Sigmoid colon (tissue), 4 donors: ENCODE measurements around the gene PRKCA.

ENCODE experiments used
- POLR2A ChIP-seq, 2 donors: fragments of 450-650 bp; IDR thresholded peaks; one replicate each; pipeline ENCODE4 v1.6.1; 2016; ENCODE audit warnings: antibody characterized with exemption in 2 of 2, mild to moderate bottlenecking in 2 of 2, moderate library complexity in 2 of 2
- POLR2AphosphoS5 ChIP-seq, 4 donors: sonication (generic); formaldehyde crosslinking; IDR thresholded peaks; one replicate each; pipeline ENCODE4 v1.6.1; 2017; ENCODE audit warnings: antibody characterized with exemption in 4 of 4
- TF ChIP-seq, protein P1 (sequence below), 4 experiments: fragments of 450-650 bp in 3 of 4; fragments of 200-600 bp in 1 of 4; IDR thresholded peaks; one replicate each; pipeline ENCODE4 v1.5.1; 2016 to 2019; ENCODE audit warnings: antibody characterized with exemption in 4 of 4, mild to moderate bottlenecking in 3 of 4, moderate library complexity in 2 of 4

DNA sequence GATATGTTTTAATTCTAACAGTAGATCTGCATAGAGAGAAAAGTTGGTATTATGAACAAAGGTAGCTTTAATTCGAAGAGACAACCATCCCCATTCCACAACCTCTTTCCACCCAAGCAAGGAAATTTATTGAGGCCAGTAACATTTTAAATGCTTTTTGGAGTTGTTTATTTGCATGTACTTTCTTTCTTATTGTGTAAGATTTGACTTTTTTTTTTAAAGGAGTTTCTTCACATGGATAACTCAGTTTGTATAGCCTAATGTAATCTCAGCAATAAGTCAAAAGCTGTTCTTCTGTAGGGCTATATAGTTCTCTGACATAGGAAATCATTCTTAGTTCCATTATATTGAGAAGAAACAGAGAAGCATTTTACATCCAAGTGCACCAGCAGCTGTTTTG is 163.3 kb downstream of the PRKCA start:
- TF ChIP-seq, protein P1, sequence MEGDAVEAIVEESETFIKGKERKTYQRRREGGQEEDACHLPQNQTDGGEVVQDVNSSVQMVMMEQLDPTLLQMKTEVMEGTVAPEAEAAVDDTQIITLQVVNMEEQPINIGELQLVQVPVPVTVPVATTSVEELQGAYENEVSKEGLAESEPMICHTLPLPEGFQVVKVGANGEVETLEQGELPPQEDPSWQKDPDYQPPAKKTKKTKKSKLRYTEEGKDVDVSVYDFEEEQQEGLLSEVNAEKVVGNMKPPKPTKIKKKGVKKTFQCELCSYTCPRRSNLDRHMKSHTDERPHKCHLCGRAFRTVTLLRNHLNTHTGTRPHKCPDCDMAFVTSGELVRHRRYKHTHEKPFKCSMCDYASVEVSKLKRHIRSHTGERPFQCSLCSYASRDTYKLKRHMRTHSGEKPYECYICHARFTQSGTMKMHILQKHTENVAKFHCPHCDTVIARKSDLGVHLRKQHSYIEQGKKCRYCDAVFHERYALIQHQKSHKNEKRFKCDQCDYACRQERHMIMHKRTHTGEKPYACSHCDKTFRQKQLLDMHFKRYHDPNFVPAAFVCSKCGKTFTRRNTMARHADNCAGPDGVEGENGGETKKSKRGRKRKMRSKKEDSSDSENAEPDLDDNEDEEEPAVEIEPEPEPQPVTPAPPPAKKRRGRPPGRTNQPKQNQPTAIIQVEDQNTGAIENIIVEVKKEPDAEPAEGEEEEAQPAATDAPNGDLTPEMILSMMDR (IDR thresholded peaks at IDR 0.05): no peak
- TF ChIP-seq POLR2AphosphoS5 (IDR thresholded peaks at IDR 0.05) (peak in 2 of 4 donors; percentile 43 to 45), POLR2A (IDR thresholded peaks at IDR 0.05) (no peak)
